CD4-positive, alpha-beta T cell treated with Interleukin-4 for 1 hour (primary cell): Measurements from ENCODE around the gene ECSCR.
"Not testable (repeated sequence)": the region's sequence is repeated elsewhere in the genome, so short reads cannot be mapped to it uniquely, and the experiment has no call there.

Source experiments
- DNase-seq, 2 donors: peaks; one replicate each; pipeline ENCODE4 v3.0.0-alpha.2; 2020 to 2022

The ECSCR gene

GRCh38 chr5:139462586-139463276, at the start of gene ECSCR:
ECSCR (minus strand) TSS chr5:139462743; CDS start chr5:139462670, 73 bp downstream.
- DNase-seq = no peak

GRCh38 chr5:139504722-139505121, 42.2 kb upstream of the ECSCR start:
- DNase-seq = not testable (repeated sequence)

- not testable (repeated sequence) for DNase-seq
Observed at GRCh38 chr5:139503879-139504278, 41.3 kb upstream of the ECSCR start.

GRCh38 chr5:139503036-139503817, 40.7 kb upstream of the ECSCR start:
- DNase-seq = not testable (repeated sequence)

GRCh38 chr5:139501381-139501780, 38.8 kb upstream of the ECSCR start:
- DNase-seq = no peak

- DNase-seq = no peak
Observed at GRCh38 chr5:139495638-139496435, 33.3 kb upstream of the ECSCR start.

- DNase-seq = no peak
Observed at GRCh38 chr5:139494832-139495231, 32.3 kb upstream of the ECSCR start.

GRCh38 chr5:139494256-139494655, 31.7 kb upstream of the ECSCR start:
- DNase-seq = no peak

- DNase-seq = no peak
Observed at GRCh38 chr5:139492700-139493192, 30.2 kb upstream of the ECSCR start.

GRCh38 chr5:139488260-139488659, 25.7 kb upstream of the ECSCR start:
- DNase-seq = peak in 1 of 2 donors; percentile 31

GRCh38 chr5:139486201-139486600, 23.7 kb upstream of the ECSCR start:
- DNase-seq = no peak

- not testable (repeated sequence) for DNase-seq
Observed at GRCh38 chr5:139482890-139483208, 20.3 kb upstream of the ECSCR start.

GRCh38 chr5:139482050-139482889, 19.7 kb upstream of the ECSCR start, which contains the start of gene STING1:
STING1 (minus strand) TSS chr5:139482758; CDS start chr5:139481704, 1,054 bp downstream.
- DNase-seq = peak; percentile 63 to 79

GRCh38 chr5:139481580-139482049, 19.1 kb upstream of the ECSCR start:
- peak in 1 of 2 donors; percentile 28 for DNase-seq

GRCh38 chr5:139481122-139481533, 18.6 kb upstream of the ECSCR start:
- no peak for DNase-seq

- not testable (repeated sequence) for DNase-seq
Observed at GRCh38 chr5:139479729-139480128, 17.2 kb upstream of the ECSCR start.

- not testable (repeated sequence) for DNase-seq
Observed at GRCh38 chr5:139478657-139479423, 16.3 kb upstream of the ECSCR start.

- no peak for DNase-seq
Observed at GRCh38 chr5:139475865-139476617, 13.5 kb upstream of the ECSCR start.

GRCh38 chr5:139474890-139475791, 12.6 kb upstream of the ECSCR start:
- DNase-seq = peak; percentile 27 to 50
